ENCODE data around the gene ARHGAP31.

ARHGAP31 gene

DNA sequence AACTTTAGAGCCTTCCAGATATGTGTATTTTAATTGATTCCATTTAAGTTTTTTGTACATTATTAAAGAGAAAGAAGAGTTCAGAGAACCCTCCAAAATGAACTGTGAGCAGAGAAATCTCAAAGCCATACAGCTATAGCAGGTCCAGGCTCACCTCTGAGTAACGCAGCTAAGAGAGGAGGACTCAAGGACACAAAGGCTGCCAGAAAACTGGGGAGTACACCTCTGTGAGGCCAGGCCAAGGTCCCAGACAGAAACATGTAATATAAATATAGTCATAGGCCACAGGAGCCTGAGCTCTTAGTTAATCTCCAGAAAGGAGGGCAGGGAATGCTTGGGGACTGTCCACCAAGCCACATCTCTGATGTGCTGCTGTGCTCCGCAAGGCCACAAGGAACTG is 102.7 kb downstream of the ARHGAP31 start:
- DNase-seq, result no peak

DNA sequence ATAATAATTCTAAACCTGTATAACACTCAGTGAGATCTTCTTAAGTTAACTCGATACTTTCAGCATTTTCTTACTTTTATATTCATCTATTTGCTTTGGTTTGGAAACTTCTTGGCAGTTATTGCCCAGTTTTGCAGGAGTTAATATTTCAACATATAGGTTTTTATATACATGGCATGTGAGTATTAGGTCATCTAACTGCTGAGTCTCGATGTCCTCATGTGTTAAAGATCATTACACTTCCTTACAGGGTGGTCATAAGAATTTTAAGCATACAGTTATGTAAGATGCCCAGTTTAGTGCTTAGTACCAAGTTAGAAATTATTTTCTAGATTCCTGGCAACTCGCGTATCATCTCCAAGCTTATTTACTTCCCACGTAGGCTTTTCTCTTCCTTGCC is 106.3 kb downstream of the ARHGAP31 start:
- DNase-seq, result no peak

DNA sequence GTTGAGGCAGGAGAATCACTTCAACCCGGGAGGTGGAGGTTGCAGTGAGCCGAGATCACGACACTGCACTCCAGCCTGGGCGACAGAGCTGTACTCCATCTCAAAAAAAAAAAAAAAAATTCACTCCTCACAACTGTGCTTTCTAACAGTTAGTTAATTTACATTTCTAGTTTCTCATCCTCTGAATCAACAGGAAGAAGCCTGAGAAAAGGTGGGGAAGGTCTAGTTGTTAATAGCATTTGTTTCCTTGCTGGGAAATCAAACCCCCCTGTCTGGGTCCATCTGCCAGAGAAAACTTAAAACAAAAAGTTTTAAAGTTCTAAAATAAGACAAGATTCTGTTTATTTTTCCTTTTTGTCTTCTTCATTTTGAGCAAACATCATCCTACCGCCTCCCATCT is 106.9 kb downstream of the ARHGAP31 start:
- no peak for DNase-seq

DNA sequence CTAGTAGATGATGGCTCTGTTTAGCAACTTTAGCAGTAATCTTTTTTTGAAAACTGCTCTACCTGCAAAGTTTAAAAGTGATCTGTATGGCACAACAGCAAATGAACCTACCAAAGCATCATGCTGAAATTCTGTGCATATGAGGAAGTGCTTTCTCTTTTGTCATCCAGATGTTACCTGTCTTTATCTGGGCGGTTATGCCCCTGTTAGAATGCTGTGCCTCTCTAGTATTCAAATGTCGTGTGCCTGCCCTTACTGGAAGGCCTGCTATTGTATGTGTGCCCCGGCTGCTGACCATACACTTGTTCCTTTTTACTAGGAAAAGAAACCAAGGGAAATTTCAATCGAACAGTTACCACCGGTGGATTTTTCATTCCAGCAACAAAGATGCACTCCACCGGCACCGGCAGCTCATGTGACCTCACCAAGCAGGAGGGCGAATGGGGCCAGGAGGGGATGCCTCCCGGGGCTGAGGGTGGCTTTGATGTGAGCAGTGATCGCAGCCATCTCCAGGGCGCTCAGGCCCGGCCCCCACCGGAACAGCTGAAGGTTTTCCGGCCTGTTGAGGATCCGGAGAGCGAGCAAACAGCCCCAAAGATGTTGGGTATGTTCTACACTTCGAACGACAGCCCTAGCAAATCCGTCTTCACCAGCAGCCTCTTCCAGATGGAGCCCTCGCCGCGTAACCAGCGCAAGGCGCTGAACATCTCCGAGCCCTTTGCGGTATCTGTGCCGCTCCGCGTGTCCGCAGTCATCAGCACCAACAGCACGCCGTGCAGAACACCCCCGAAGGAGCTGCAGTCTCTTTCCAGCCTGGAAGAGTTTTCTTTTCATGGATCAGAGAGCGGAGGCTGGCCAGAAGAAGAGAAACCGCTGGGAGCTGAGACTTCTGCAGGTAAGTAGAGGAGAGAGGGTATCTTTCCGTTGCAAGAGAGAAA is 107.6 kb downstream of the ARHGAP31 start:
- no peak for DNase-seq

DNA sequence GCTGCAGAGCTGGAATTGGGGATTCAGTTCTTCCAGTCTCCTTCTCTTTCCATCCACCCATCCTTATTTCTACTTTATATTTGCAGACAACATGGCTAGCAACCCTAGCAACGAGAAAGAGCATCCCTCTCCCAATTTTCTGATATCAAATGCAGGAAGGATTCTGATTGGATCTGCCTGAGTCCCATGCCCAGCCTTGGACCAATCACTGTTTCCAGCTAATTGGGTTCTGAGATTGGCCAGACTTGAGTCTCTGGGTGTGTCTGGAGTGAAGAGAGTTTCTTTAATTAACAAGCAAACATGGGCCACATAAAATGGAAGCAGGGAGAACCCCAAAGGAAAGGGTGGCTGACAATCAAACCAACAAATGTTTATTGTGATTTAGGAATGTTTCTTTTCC is 108.6 kb downstream of the ARHGAP31 start:
- DNase-seq, result no peak

- no peak for DNase-seq
Observed at GRCh38 chr3:119403201-119403600, 109.0 kb downstream of the ARHGAP31 start.

GRCh38 chr3:119405315-119405714 is 111.1 kb downstream of the ARHGAP31 start:
- DNase-seq, result no peak

GRCh38 chr3:119408243-119408950 is 114.2 kb downstream of the ARHGAP31 start:
- no peak for DNase-seq

- no peak for DNase-seq
Observed at GRCh38 chr3:119409844-119410243, 115.7 kb downstream of the ARHGAP31 start.

DNA sequence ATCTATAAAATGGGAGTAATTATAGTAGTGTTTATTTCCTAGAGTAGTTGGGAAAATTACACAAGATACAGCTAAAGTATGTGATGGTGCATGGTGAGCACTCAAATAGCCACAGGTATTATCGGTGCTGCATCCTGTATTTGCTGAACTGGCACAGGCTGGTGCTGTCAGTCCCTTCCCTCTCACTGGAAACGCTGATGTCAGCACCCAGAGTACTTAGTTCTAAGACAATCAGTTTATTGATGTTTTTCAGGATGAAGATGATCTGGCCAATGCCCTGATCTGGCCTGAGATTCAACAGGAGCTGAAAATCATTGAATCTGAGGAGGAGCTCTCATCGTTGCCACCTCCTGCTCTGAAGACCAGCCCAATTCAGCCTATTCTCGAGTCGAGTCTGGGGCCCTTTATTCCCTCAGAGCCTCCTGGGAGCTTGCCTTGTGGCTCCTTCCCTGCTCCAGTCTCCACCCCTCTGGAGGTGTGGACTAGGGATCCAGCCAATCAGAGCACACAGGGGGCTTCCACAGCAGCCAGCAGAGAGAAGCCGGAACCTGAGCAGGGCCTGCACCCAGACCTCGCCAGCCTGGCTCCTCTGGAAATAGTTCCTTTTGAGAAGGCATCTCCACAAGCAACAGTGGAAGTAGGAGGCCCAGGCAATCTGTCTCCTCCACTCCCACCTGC is 119.6 kb downstream of the ARHGAP31 start:
- DNase-seq, result no peak

DNA sequence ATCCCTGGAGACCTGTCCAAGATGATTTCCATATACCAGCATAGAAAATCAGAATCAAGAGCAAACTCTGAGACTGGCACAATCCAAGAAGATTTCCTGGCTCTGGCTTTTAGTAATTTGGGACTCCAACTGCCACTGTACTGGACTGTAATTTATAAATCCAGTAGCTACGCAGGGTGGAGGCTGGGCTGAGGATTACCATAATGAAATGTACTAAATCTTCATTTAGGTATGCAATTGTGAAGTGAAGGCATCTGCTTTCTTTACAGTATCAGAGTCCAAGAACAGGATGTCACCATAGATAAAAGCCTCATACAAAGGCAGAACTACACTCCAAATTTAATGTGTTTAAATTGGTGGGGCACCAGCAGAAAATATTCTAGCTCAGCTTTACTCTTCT is 122.7 kb downstream of the ARHGAP31 start:
- no peak for DNase-seq

DNA sequence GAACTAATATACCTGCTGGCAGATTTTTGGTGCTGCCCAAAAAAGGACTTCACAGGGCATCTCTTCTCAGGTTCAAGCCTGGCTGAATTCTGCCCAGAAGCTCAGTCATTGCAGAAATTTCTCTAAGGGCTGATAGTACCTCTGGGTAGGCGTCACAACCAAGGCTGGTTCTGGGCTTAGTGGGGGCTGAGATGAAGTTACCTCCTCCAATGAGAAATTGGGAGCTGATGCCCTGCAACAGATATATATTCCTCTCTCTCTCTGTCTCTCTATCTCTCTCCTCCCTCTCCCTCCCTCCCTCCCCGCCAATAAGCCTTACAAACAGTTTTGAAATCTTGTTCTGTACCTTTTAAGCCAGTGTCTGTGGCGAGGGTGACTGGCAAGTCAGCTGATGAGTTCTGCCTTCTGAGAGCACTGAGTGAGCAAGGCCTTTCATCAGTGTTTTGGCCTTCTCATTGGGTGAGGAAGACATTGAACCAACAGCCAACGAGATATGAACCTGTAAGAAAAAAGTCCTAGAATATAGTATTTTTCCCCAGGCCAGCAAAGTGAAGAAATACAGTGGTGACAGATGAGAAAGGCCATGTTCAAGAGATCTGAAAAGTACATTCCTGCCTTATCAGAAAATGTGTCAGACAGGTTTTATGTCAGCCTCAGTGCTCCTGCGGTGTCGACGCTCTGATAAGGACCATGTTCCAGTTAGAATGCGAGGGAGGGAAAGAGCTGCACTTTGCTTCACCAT is 123.8 kb downstream of the ARHGAP31 start:
- DNase-seq, result peak; percentile 75

- peak; percentile 11 for DNase-seq
Observed at GRCh38 chr3:119418641-119419040, 124.5 kb downstream of the ARHGAP31 start.

DNA sequence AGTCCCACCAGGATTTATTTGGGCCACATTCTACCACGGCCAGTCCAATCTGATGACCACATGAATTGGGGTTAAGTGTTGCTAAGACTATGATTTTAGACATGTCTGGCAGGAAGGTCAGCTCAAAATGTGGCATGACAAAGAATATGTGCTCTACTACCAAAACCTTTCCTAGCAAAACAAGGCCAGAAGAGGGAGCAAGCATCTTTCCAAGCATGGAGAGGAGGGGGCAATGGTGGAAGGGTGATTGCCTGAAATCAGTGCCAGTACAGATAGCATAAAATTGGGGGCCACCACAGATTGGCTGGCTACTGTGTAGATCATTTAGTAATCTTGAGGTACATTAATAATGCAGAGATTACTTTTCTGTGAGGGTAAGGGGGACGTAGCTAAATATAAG is 126.0 kb downstream of the ARHGAP31 start:
- DNase-seq, result peak; percentile 11

GRCh38 chr3:119427669-119428068 is 133.5 kb downstream of the ARHGAP31 start:
- DNase-seq, result peak; percentile 18

GRCh38 chr3:119428538-119428937 is 134.4 kb downstream of the ARHGAP31 start:
- DNase-seq, result no peak

- no peak for DNase-seq
Observed at GRCh38 chr3:119433613-119434325, 139.6 kb downstream of the ARHGAP31 start.

DNA sequence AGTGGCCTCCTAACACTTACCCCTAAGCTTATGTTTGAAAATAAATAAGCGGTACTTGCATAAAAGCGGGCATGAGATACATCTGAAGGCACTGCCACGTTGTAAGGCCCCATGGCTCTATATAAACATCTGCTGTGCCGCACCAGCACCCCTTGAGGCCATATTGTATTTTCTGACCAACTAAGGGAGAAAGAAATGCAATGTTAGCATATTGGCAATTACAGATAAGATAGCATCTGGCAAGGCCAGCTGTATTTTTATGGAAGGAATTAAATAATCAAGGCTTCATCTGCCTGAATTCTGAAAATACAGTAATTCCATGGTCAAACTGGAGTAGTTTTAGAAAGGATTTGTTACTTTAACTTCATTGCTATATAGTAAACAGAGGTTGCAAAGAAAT is 140.5 kb downstream of the ARHGAP31 start:
- no peak for DNase-seq

DNA sequence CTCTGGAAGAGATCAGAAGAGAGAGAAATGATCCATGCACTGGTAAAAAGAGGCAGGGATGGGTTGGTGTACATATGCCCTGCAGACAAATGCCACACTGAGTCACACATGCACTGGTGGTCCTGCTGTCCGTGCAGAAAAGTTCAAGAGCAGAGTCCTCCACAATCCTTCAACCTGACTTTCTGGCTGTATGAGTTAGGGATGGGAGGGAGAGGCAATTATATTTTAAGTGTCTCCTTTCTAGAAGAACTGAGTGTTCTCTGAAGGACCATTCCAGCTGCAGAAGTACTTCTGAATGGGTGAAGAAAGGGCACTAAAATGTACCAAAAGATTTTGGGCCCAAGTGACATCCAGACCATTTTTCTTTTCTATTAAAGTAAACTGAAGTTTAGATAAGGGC is 142.8 kb downstream of the ARHGAP31 start:
- DNase-seq, result no peak

DNA sequence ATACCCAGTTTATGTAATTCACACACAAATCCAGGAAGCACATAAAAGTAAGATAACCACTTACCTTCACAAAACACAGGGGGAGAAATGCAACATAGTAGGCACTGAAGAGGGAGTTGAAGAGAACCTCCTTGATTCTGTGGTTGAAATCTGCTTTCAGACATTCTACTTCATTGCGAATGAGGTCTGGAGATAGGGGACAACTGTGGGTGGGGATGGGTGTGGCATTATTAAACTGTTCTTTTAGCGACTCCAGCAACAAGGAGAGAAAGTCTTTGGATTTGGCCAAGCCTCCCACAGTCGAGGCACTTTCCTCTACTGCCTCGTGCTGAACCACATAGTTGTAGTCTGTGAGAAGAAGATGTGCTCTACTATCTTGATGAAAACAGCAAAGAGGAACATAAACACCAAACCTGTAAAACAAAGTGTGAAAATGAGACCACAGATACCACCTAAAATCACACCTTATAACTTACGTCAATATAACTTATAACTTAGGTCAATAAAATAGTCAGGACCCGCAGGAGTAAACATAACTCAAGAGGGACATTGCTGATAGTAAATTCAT is 143.6 kb downstream of the ARHGAP31 start:
- peak; percentile 88 for DNase-seq

DNA sequence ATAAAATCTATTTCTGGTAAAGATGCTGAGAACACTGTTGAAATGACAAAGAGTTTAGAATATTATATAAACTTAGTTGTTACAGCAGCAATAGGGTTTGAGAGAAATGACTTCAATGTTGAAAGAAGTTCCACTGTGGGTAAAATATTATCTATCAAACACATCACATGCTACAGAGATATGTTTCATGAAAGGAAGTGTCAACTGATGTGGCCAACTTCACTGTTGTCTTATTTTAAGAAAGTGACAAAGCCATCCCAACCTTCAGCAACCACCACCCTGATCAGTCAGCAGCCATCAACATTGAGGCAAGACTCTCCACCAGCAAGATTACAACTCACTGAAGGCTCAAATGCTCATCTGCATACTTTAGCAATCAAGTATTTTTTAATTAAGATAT is 149.0 kb downstream of the ARHGAP31 start:
- DNase-seq, result peak; percentile 36

DNA sequence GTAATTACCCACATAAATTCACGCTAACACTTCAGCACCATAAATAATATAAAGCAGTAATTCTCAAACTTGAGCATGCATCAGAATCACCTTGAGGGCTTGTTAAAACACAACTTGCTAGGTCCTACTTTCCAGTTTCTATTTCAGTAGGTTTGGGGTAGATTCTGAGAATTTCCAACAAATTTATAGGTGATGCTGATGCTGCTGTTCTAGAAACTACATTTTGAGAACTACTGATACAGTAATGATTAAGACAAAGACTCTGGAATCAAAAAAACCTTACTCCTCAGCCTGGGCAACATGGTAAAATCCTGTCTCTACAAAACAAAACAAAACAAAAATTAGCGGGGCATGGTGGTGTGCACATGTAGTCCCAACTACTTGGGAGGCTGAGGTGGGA is 150.4 kb downstream of the ARHGAP31 start:
- no peak for DNase-seq
